CD8-positive, alpha-beta memory T cell (primary cell): ENCODE data around the gene MORN5. TPM values are rescaled to one million over a fixed set of nuclear protein-coding genes. Genes with fewer than 3 reads are reported as not detected.
A peak's percentile ranks its signal among the peaks of the same experiment; 100 is the strongest.
"Not testable (repeated sequence)": the region's sequence is repeated elsewhere in the genome, so short reads cannot be mapped to it uniquely, and the experiment has no call there.

Experiments
- CTCF ChIA-PET: fragments of 350-600 bp; sonication (Branson Sonifier 250); formaldehyde crosslinking; loops from one replicate; lab custom pipeline; 2021; ENCODE audit warnings: antibody characterized with exemption; lab: Charles Lee
- POLR2A ChIA-PET: fragments of 350-600 bp; sonication (Branson Sonifier 250); formaldehyde crosslinking; loops from one replicate; lab custom pipeline; 2021; ENCODE audit warnings: antibody characterized with exemption; lab: Charles Lee
- DNase-seq, 5 donors: peaks; one replicate each; pipeline versions ENCODE4 v3.0.0 to v3.0.0-alpha.2; 2020 to 2022; ENCODE audit warnings: mixed read lengths in 1 of 5
- H3K27ac ChIP-seq: one replicate; pipeline ENCODE4 v1.7.0; 2013; ENCODE audit warnings: low read depth, mild to moderate bottlenecking, low read length, moderate library complexity
- H3K27me3 ChIP-seq: 2 replicates; pipeline ENCODE4 v1.7.0; 2013; ENCODE audit warnings: low read length, mild to moderate bottlenecking; ENCODE audit not compliant: insufficient read depth, poor library complexity, severe bottlenecking
- H3K36me3 ChIP-seq: 2 replicates; pipeline ENCODE4 v1.7.0; 2013; ENCODE audit warnings: mild to moderate bottlenecking, low read length, moderate library complexity; ENCODE audit not compliant: insufficient read depth
- H3K4me1 ChIP-seq: 2 replicates; pipeline ENCODE4 v1.7.0; 2013; ENCODE audit warnings: mild to moderate bottlenecking, low read length, moderate library complexity; ENCODE audit not compliant: insufficient read depth
- H3K4me3 ChIP-seq: 2 replicates; pipeline ENCODE4 v1.7.0; 2013; ENCODE audit warnings: mild to moderate bottlenecking, low read length
- H3K9me3 ChIP-seq: 2 replicates; pipeline ENCODE4 v1.7.0; 2013; ENCODE audit warnings: mild to moderate bottlenecking, low read length
- H3K27ac Mint-ChIP-seq, 8 donors: one replicate each; pipeline ENCODE4 v1.8.0; 2020 to 2021; ENCODE audit warnings: mixed read lengths in 8 of 8, mild to moderate bottlenecking in 6 of 8, inconsistent platforms in 3 of 8, moderate library complexity in 3 of 8
- H3K27me3 Mint-ChIP-seq, 2 donors: one replicate each; pipeline ENCODE4 v1.8.0; 2020 to 2021; ENCODE audit warnings: mixed read lengths in 2 of 2, mild to moderate bottlenecking in 1 of 2, moderate library complexity in 1 of 2
- H3K36me3 Mint-ChIP-seq, 3 donors: one replicate each; pipeline ENCODE4 v1.8.0; 2020 to 2021; ENCODE audit warnings: mixed read lengths in 3 of 3, inconsistent platforms in 1 of 3, mild to moderate bottlenecking in 1 of 3
- H3K4me1 Mint-ChIP-seq, 3 donors: one replicate each; pipeline ENCODE4 v1.8.0; 2020 to 2021; ENCODE audit warnings: mixed read lengths in 3 of 3, inconsistent platforms in 1 of 3, mild to moderate bottlenecking in 1 of 3
- H3K4me3 Mint-ChIP-seq, 7 donors: one replicate each; pipeline ENCODE4 v1.8.0; 2020 to 2021; ENCODE audit warnings: mixed read lengths in 7 of 7, mild to moderate bottlenecking in 6 of 7, moderate library complexity in 4 of 7, inconsistent platforms in 2 of 7
- H3K9me3 Mint-ChIP-seq, 5 donors: one replicate each; pipeline ENCODE4 v1.8.0; 2020 to 2022; ENCODE audit warnings: mixed read lengths in 5 of 5, mild to moderate bottlenecking in 3 of 5, moderate library complexity in 2 of 5, inconsistent platforms in 1 of 5
- polyA plus RNA-seq: library from polyadenylated mRNA; unstranded; fragments of 300-500 nt; fragmentation: Illumina TruSeq; gene quantifications from one replicate; pipeline ENCODE4 v1.2.3, GENCODE V29; 2021
- total RNA-seq, 2 experiments: library from RNA; stranded (reverse); gene quantifications; one replicate each; pipeline ENCODE4 v1.2.3, GENCODE V29; 2021

Gene MORN5
- total and polyA plus RNA-seq, 3 experiments from 2014 or later, result not detected

DNA sequence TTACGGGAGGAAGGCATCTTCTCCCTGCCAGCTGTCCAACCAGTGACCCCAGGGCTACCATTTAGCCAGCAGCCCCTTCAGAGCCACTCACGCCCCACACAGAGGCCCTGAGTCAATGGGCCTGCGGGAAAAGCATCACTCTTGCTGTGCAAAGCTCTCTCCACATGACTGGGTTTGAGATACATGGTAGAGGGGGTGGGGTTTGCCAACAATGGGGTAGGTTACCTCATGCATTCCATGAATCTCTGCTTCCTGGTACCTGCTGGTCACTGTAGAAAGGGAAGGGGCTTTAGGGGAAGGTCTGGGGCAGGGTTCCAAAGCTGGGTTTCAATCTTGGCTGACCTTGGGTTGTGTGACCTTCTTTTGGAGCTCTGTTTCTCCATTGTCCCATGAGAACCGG, 43.7 kb upstream of the MORN5 start:
- peaks cover 5 to 22% of the 10 kb centered on the region in 2 donors for H3K27me3 Mint-ChIP-seq
- no peak overlapping the region for H3K27ac Mint-ChIP-seq
- no peaks in the 10 kb centered on the region for H3K4me1 ChIP-seq
- H3K4me3 ChIP-seq, result no peak overlapping the region
- POLR2A ChIA-PET, result no interaction called here
- no peak overlapping the region for H3K4me3 Mint-ChIP-seq
- H3K4me1 Mint-ChIP-seq, result no peaks in the 10 kb centered on the region
- no peak overlapping the region for H3K27ac ChIP-seq
- no peak for DNase-seq
- CTCF ChIA-PET, result interaction anchor here (1.3 to 5.3 kb wide), 3 partner anchors 9 to 234 kb away, joined by 7 to 22 read pairs (median 12); no protein-coding TSS in a partner anchor
- H3K27me3 ChIP-seq, result no peaks in the 10 kb centered on the region
- no peaks in the 10 kb centered on the region for H3K36me3 Mint-ChIP-seq
- no peaks in the 10 kb centered on the region for H3K9me3 ChIP-seq
- no peaks in the 10 kb centered on the region for H3K36me3 ChIP-seq
- H3K9me3 Mint-ChIP-seq, result peaks cover 0 to 1% (median 0%) of the 10 kb centered on the region in 5 donors

DNA sequence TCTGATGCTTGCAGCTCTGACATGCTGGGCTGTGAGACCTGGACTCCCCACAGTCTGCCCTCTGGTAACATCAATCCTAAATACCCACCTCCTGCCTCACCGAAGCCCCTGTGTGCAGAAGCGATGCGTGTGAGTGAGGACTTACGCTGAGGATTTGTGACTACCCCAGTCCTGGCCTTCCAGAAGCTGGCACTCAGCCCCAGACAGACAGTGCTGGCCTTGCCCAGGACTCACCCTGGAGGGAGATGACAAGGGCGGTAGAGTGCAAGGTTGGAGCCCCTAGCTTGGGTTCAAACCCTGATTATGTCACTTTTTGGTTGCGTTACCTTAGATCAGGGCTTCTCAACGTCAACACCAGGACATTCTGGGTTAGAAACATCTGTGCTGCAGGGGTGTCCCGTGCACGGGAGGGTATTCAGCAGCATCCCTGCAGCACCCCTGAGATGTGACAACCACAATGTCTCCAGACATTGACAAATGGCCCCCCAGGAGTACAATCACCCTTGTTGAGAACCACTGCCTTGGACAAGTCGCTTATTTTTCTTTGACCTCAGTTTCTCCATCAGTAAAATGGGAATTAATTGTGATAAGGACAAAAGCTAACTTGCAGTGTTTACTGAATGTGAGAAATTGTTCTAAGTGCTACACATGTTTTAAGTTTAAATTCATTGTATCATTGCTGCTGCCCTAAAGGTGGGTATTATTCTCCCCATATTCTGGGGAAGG, 43.1 kb upstream of the MORN5 start:
- ChIA-PET CTCF (interaction anchor here (2.9 to 5.3 kb wide), 2 partner anchors 17 to 234 kb away, joined by 12 to 22 read pairs; no protein-coding TSS in a partner anchor), POLR2A (no interaction called here)
- Histone ChIP-seq H3K27me3 (no peaks in the 10 kb centered on the region), H3K27ac (no peak overlapping the region), H3K4me1 (no peaks in the 10 kb centered on the region), H3K4me3 (no peak overlapping the region), H3K36me3 (no peaks in the 10 kb centered on the region), H3K9me3 (no peaks in the 10 kb centered on the region)
- Mint-ChIP-seq H3K27me3 (peaks cover 5 to 22% of the 10 kb centered on the region in 2 donors), H3K27ac (no peak overlapping the region), H3K9me3 (peaks cover 0 to 1% (median 0%) of the 10 kb centered on the region in 5 donors), H3K36me3 (no peaks in the 10 kb centered on the region), H3K4me3 (no peak overlapping the region), H3K4me1 (no peaks in the 10 kb centered on the region)
- DNase-seq, result no peak

DNA sequence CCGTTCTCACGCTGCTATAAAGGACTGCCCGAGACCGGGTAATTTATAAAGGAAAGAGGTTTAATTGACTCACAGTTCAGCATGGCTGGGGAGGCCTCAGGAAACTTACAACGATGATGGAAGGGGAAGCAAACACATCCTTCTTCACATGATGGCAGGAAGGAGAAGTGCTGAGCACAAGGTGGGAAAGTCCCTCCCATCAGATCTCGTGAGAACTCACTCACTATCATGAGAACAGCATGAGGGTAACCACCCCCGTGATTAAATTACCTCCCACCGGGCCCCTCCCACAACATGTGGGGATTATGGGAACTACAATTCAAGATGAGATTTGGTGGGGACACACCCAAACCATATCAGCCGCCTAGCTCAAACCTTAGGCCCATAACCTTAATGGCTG, 42.5 kb upstream of the MORN5 start:
- H3K4me3 Mint-ChIP-seq, POLR2A ChIA-PET, H3K4me1 ChIP-seq, H3K27me3 ChIP-seq, H3K4me3 ChIP-seq, H3K9me3 ChIP-seq, H3K9me3 Mint-ChIP-seq, H3K27ac ChIP-seq, H3K27ac Mint-ChIP-seq, H3K4me1 Mint-ChIP-seq, H3K36me3 ChIP-seq, DNase-seq, H3K36me3 Mint-ChIP-seq: not testable (repeated sequence)
- H3K27me3 Mint-ChIP-seq, result peaks cover 6 to 19% of the 10 kb centered on the region in 2 donors
- CTCF ChIA-PET, result interaction anchor here (2.9 to 5.3 kb wide), 2 partner anchors 18 to 233 kb away, joined by 12 to 22 read pairs; no protein-coding TSS in a partner anchor

DNA sequence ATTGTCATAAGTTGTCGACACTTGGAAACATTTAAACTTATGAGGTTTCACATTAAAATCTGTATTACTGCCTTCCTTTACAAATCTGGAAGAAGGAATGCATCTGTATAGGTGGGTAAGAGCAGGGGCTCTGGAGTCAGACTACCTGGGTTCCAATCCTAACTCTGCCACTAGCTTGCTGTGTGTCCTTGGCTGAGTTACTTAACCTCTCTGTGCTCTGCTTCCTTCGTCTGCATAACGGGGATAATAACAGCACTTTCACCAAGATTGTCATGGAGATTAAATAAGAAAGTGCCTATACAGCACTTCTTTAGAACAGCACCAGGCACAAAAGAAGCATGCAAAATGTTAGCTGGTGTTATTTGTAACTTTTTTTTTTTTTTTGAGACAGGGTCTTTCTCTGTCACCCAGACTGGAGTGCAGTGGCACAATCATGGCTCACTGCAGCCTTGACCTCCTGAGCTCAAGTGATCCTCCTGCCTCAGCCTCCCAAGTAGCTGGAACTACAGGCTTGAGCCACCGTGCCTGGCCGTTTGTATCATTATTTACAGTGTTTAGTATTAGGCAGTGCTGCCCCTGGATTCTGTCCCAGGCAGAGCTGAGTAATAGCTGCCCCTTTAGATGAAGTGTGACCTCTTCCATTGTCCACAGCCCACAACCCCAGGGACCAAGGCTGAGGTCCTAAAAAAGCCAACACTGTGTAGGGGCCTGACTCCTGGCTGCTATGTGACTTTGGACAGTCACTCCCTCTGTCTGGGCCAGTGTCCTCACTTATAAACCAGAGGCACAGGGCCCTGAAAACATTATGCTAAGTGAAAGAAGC, 41.2 kb upstream of the MORN5 start:
- DNase-seq, result no peak
- H3K4me1 Mint-ChIP-seq, result peaks cover 4 to 6% (median 5%) of the 10 kb centered on the region in 3 donors
- H3K9me3 Mint-ChIP-seq, result peaks cover 0 to 1% (median 0%) of the 10 kb centered on the region in 5 donors
- H3K27ac ChIP-seq, result no peak overlapping the region
- no peaks in the 10 kb centered on the region for H3K27me3 ChIP-seq
- POLR2A ChIA-PET, result interaction anchor here (0.7 kb wide), 1 partner anchor 228 kb away, joined by 7 read pairs; no protein-coding TSS in a partner anchor
- no peak overlapping the region for H3K27ac Mint-ChIP-seq
- no peaks in the 10 kb centered on the region for H3K36me3 Mint-ChIP-seq
- no peaks in the 10 kb centered on the region for H3K4me1 ChIP-seq
- no peak overlapping the region for H3K4me3 ChIP-seq
- H3K4me3 Mint-ChIP-seq, result no peak overlapping the region
- H3K36me3 ChIP-seq, result no peaks in the 10 kb centered on the region
- H3K27me3 Mint-ChIP-seq, result peaks cover 2 to 15% of the 10 kb centered on the region in 2 donors
- CTCF ChIA-PET, result interaction anchor here (2.9 to 9.9 kb wide), 3 partner anchors 19 to 232 kb away, joined by 12 to 166 read pairs (median 22); no protein-coding TSS in a partner anchor
- no peaks in the 10 kb centered on the region for H3K9me3 ChIP-seq

DNA sequence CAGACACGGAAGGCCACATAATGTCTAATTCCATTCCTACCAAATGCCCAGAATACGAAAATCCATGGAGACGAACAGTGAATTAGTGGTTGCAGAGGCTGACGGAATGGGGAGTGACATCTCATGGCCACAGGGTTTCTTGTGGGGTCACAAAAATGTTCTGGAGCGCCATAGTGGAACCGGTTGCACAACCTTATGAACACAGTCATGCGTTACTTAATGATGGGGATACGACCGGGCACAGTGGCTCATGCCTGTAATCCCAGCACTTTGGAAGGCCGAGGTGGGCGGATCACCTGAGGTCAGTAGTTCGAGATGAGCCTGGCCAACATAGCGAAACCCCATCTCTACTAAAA, 40.6 kb upstream of the MORN5 start:
- H3K27ac ChIP-seq, result no peak overlapping the region
- Mint-ChIP-seq H3K36me3 (peaks cover 0 to under 1% (median 0%) of the 10 kb centered on the region in 3 donors), H3K4me3 (no peak overlapping the region), H3K4me1 (peaks cover 4 to 7% (median 5%) of the 10 kb centered on the region in 3 donors), H3K27ac (no peak overlapping the region), H3K27me3 (peaks cover 2 to 14% of the 10 kb centered on the region in 2 donors), H3K9me3 (peaks cover 0 to 1% (median 0%) of the 10 kb centered on the region in 5 donors)
- no peak overlapping the region for H3K4me3 ChIP-seq
- H3K9me3 ChIP-seq, result no peaks in the 10 kb centered on the region
- CTCF ChIA-PET, result interaction anchor here (5.3 to 9.9 kb wide), 2 partner anchors 20 to 230 kb away, joined by 22 to 166 read pairs; no protein-coding TSS in a partner anchor
- no peaks in the 10 kb centered on the region for H3K27me3 ChIP-seq
- POLR2A ChIA-PET, result interaction anchor here (0.7 kb wide), 1 partner anchor 228 kb away, joined by 7 read pairs; no protein-coding TSS in a partner anchor
- no peak for DNase-seq
- no peaks in the 10 kb centered on the region for H3K4me1 ChIP-seq
- H3K36me3 ChIP-seq, result no peaks in the 10 kb centered on the region

DNA sequence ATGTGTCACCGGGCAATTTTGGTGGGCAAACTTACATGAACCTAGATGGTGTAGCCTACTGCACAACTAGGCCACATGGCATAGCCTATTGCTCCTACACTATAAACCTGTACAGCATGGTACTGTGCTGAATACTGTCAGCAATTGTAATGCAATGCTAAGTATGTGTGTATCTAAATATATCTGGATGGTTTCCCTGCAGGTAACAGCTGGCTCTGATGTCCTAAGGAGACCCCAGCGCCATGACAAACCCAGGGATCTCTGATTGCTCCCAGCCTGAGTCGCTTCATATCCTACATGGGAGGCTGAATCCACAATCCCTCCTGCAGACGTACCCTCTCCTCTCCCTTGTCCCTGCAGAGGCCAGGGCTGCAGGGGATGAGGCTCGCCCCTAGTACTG, 40.0 kb upstream of the MORN5 start:
- Histone ChIP-seq H3K27me3 (peaks cover under 1% of the 10 kb centered on the region), H3K4me1 (no peaks in the 10 kb centered on the region), H3K9me3 (no peaks in the 10 kb centered on the region), H3K36me3 (no peaks in the 10 kb centered on the region), H3K4me3 (no peak overlapping the region), H3K27ac (no peak overlapping the region)
- ChIA-PET CTCF (interaction anchor here (1.2 to 9.9 kb wide), 3 partner anchors 23 to 236 kb away, joined by 3 to 166 read pairs (median 96); no protein-coding TSS in a partner anchor), POLR2A (interaction anchor here (0.7 kb wide), 1 partner anchor 227 kb away, joined by 7 read pairs; no protein-coding TSS in a partner anchor)
- Mint-ChIP-seq H3K9me3 (peaks cover 0 to 1% (median 0%) of the 10 kb centered on the region in 5 donors), H3K4me3 (no peak overlapping the region), H3K36me3 (peaks cover 0 to 2% (median 0%) of the 10 kb centered on the region in 3 donors), H3K4me1 (peaks cover 4 to 9% (median 5%) of the 10 kb centered on the region in 3 donors), H3K27me3 (peaks cover 6 to 18% of the 10 kb centered on the region in 2 donors), H3K27ac (no peak overlapping the region)
- DNase-seq, result no peak

DNA sequence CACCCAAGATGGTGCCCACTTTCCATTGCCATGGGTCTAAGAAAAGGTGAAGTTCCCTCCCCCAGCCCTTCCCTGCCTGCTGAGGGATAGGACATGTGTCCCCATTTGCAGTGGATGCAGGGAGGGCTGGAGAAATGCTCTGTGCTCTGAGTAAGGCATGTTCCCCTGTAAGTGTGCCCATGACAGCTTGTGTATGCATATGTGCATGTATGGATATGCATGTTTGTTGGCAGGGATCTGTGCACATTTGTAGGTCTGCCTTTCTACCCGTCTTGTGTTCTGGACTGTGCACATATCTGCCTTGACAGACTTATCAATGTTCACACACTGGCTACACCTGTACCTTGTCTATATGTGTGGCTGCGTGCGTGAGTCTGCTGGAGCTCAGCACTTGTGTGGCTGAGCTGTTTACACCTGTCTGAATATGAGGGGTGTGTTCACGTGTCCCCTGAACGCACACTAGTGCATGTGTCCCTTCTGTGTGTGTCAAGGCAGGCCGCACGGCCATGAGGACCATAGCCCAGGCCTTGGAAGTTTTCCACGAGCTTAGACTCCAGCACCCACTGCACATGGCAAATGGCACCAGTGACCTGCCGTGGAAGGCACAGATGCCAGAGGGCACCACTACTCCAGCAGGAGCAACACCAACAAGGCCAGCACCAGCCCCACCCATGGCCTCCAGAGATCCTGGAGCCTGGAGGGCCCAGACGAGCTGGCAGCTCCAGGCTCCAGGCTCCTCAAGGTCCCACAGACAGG, 39.2 kb upstream of the MORN5 start:
- Histone ChIP-seq H3K4me1 (no peaks in the 10 kb centered on the region), H3K27me3 (peaks cover 7% of the 10 kb centered on the region), H3K36me3 (no peaks in the 10 kb centered on the region), H3K27ac (no peak overlapping the region), H3K9me3 (no peaks in the 10 kb centered on the region), H3K4me3 (no peak overlapping the region)
- peaks cover 0 to 1% (median 0%) of the 10 kb centered on the region in 5 donors for H3K9me3 Mint-ChIP-seq
- DNase-seq, result no peak
- peaks cover 10 to 15% (median 11%) of the 10 kb centered on the region in 3 donors for H3K4me1 Mint-ChIP-seq
- ChIA-PET CTCF (interaction anchor here (1.2 to 9.9 kb wide), 3 partner anchors 24 to 235 kb away, joined by 3 to 166 read pairs (median 96); no protein-coding TSS in a partner anchor), POLR2A (no interaction called here)
- peaks cover 0 to 2% (median 0%) of the 10 kb centered on the region in 3 donors for H3K36me3 Mint-ChIP-seq
- peak overlapping the region in 1 of 8 donors; percentile 50 for H3K27ac Mint-ChIP-seq
- peaks cover 13 to 21% of the 10 kb centered on the region in 2 donors for H3K27me3 Mint-ChIP-seq
- H3K4me3 Mint-ChIP-seq, result no peak overlapping the region
